Measurements from ENCODE around the gene AK1. TPM values are rescaled to one million over a fixed set of nuclear protein-coding genes. Genes with fewer than 3 reads are reported as not detected.

AK1 gene
- total RNA-seq, 1 experiment from 2014 or later = 12.2 TPM

GRCh38 chr9:127818574-127818973, 58.9 kb downstream of the AK1 start:
- no peak for TF ChIP-seq CTCF (IDR thresholded peaks at IDR 0.05; ENCODE audit: unreplicated experiment)
- CTCF ChIA-PET = no interaction called here

GRCh38 chr9:127817881-127818434, 59.5 kb downstream of the AK1 start:
- CTCF ChIA-PET = no interaction called here
- intact Hi-C loops (cut with micrococcal nuclease; ENCODE audit: unreplicated experiment) = no loop called here
- Mint-ChIP-seq H3K36me3 (ENCODE audit: insufficient read depth, unreplicated experiment) (peaks cover 32% of the 10 kb centered on the region), H3K9me3 (ENCODE audit: low read depth, unreplicated experiment) (no peaks in the 10 kb centered on the region), H3K27ac (ENCODE audit: unreplicated experiment) (peak overlapping the region; percentile 28), H3K27me3 (ENCODE audit: unreplicated experiment) (no peaks in the 10 kb centered on the region), H3K4me3 (ENCODE audit: low read depth, unreplicated experiment) (no peak overlapping the region), H3K4me1 (ENCODE audit: low read depth, unreplicated experiment) (no peaks in the 10 kb centered on the region)
- no peak for DNase-seq
- BruUV-seq (replicated peaks) = no TSS peak
- TF ChIP-seq CTCF (IDR thresholded peaks at IDR 0.05; ENCODE audit: unreplicated experiment) = no peak

More at GRCh38 chr9:127818574-127818973, 58.9 kb downstream of the AK1 start:
- intact Hi-C loops (cut with micrococcal nuclease; ENCODE audit: unreplicated experiment) = no loop called here
- no TSS peak for BruUV-seq (replicated peaks)
- Mint-ChIP-seq H3K36me3 (ENCODE audit: insufficient read depth, unreplicated experiment) (peaks cover 32% of the 10 kb centered on the region), H3K4me3 (ENCODE audit: low read depth, unreplicated experiment) (no peak overlapping the region), H3K27me3 (ENCODE audit: unreplicated experiment) (no peaks in the 10 kb centered on the region), H3K27ac (ENCODE audit: unreplicated experiment) (peak overlapping the region; percentile 28), H3K9me3 (ENCODE audit: low read depth, unreplicated experiment) (no peaks in the 10 kb centered on the region), H3K4me1 (ENCODE audit: low read depth, unreplicated experiment) (no peaks in the 10 kb centered on the region)
- no peak for DNase-seq

- Mint-ChIP-seq H3K27me3 (ENCODE audit: unreplicated experiment) (no peaks in the 10 kb centered on the region), H3K4me3 (ENCODE audit: low read depth, unreplicated experiment) (no peak overlapping the region), H3K36me3 (ENCODE audit: insufficient read depth, unreplicated experiment) (peaks cover 32% of the 10 kb centered on the region), H3K27ac (ENCODE audit: unreplicated experiment) (no peak overlapping the region), H3K4me1 (ENCODE audit: low read depth, unreplicated experiment) (no peaks in the 10 kb centered on the region), H3K9me3 (ENCODE audit: low read depth, unreplicated experiment) (no peaks in the 10 kb centered on the region)
- CTCF ChIA-PET = no interaction called here
- no TSS peak for BruUV-seq (replicated peaks)
- intact Hi-C loops (cut with micrococcal nuclease; ENCODE audit: unreplicated experiment) = no loop called here
- no peak for TF ChIP-seq CTCF (IDR thresholded peaks at IDR 0.05; ENCODE audit: unreplicated experiment)
- no peak for DNase-seq
Observed at GRCh38 chr9:127816728-127817127, 60.7 kb downstream of the AK1 start.

Small RNA genes within 50 kb of the gene (microRNA-seq; reads per million reads assigned to microRNA genes)
- gene MIR4672 = not detected

Other genes with a start within 250 kb of the AK1 start
- gene CFAP157, start 170.7 kb downstream of the AK1 start, total RNA-seq (2022) = 0.87 and 1.0 TPM in 2 replicates
- gene PTRH1, start 162.0 kb downstream of the AK1 start, total RNA-seq (2022) = 14.3 and 15.1 TPM in 2 replicates
- not detected in 2 replicates for gene TTC16, start 161.6 kb downstream of the AK1 start, total RNA-seq (2022)
- 7.0 and 7.6 TPM in 2 replicates for gene TOR2A, start 142.4 kb downstream of the AK1 start, total RNA-seq (2022)
- gene SH2D3C, start 99.0 kb downstream of the AK1 start, total RNA-seq (2022) = not detected in 2 replicates
- gene CDK9, start 91.6 kb downstream of the AK1 start, total RNA-seq (2022) = 41.8 and 51.3 TPM in 2 replicates
- 75.2 and 79.9 TPM in 2 replicates for gene FPGS, start 74.8 kb downstream of the AK1 start, total RNA-seq (2022)
- 0.32 TPM in 1 of 2 replicates, not detected in the other for gene ENG, start 23.0 kb downstream of the AK1 start, total RNA-seq (2022)
- gene ST6GALNAC6, start 21.9 kb upstream of the AK1 start, total RNA-seq (2022) = 9.1 and 12.1 TPM in 2 replicates
- 11.8 and 12.8 TPM in 2 replicates for gene ST6GALNAC4, start 39.4 kb upstream of the AK1 start, total RNA-seq (2022)
- gene PIP5KL1, start 53.1 kb upstream of the AK1 start, total RNA-seq (2022) = 0.17 and 1.1 TPM in 2 replicates
- gene DPM2, start 60.2 kb upstream of the AK1 start, total RNA-seq (2022) = 31.5 and 39.9 TPM in 2 replicates
- gene EEIG1, start 103.3 kb upstream of the AK1 start, total RNA-seq (2022) = 80.7 and 84.6 TPM in 2 replicates
- 6.7 and 9.0 TPM in 2 replicates for gene NAIF1, start 189.6 kb upstream of the AK1 start, total RNA-seq (2022)
- gene SLC25A25, start 190.6 kb upstream of the AK1 start, total RNA-seq (2022) = 19.5 and 22.1 TPM in 2 replicates